PC-9 (cell line): ENCODE data around the gene ENKD1. TPM values are rescaled to one million over a fixed set of nuclear protein-coding genes. Genes with fewer than 3 reads are reported as not detected.
"Not testable (repeated sequence)": the region's sequence is repeated elsewhere in the genome, so short reads cannot be mapped to it uniquely, and the experiment has no call there.

Experiments
- BruUV-seq: library from RNA; stranded (reverse); fragments of 400-500 nt; replicated peaks from 2 replicates; lab custom pipeline; 2021; lab: Mats Ljungman, UMichigan
- CTCF ChIA-PET: fragments of 300-600 bp; sonication (Branson Sonifier 250); formaldehyde crosslinking; loops from one replicate; lab custom pipeline; 2022; ENCODE audit warnings: antibody characterized with exemption; lab: Charles Lee
- POLR2A ChIA-PET: fragments of 300-600 bp; sonication (Branson Sonifier 250); formaldehyde crosslinking; loops from one replicate; lab custom pipeline; 2022; ENCODE audit warnings: antibody characterized with exemption; ENCODE audit not compliant: unreplicated experiment; lab: Charles Lee
- DNase-seq, 2 experiments: peaks; one replicate each; pipeline versions ENCODE4 v3.0.0 to v3.0.0-alpha.2; 2015 to 2022; ENCODE audit warnings: mixed read lengths in 1 of 2
- H2AFZ ChIP-seq: fragments of 200-600 bp; sonication (generic); 2 replicates; pipeline ENCODE4 v1.8.1; 2017; ENCODE audit warnings: antibody characterized with exemption
- H3F3A ChIP-seq: fragments of 200-600 bp; sonication (generic); 2 replicates; pipeline ENCODE4 v1.8.1; 2017; ENCODE audit warnings: antibody characterized with exemption, mild to moderate bottlenecking, low read depth; ENCODE audit not compliant: insufficient read depth
- H3K27ac ChIP-seq: fragments of 200-600 bp; sonication (generic); 2 replicates; pipeline ENCODE4 v1.6.1; 2016; ENCODE audit warnings: mixed run types
- H3K27me3 ChIP-seq: fragments of 200-600 bp; sonication (generic); 2 replicates; pipeline ENCODE4 v1.6.1; 2016; ENCODE audit warnings: low read depth, mixed run types; ENCODE audit not compliant: insufficient read depth
- H3K36me3 ChIP-seq: fragments of 200-600 bp; sonication (generic); 2 replicates; pipeline ENCODE4 v1.6.1; 2016; ENCODE audit warnings: low read depth, mixed run types
- H3K4me1 ChIP-seq: fragments of 200-600 bp; sonication (generic); replicated peaks from 2 replicates; pipeline ENCODE4 v1.6.1; 2016; ENCODE audit warnings: mixed run types; ENCODE audit not compliant: insufficient read depth
- H3K4me2 ChIP-seq: fragments of 200-600 bp; sonication (generic); 2 replicates; pipeline ENCODE4 v1.6.1; 2017; ENCODE audit warnings: mixed run types
- H3K4me3 ChIP-seq: fragments of 200-600 bp; sonication (generic); 2 replicates; pipeline ENCODE4 v1.6.1; 2016; ENCODE audit warnings: mixed run types
- H3K79me2 ChIP-seq: fragments of 200-600 bp; sonication (generic); 2 replicates; pipeline ENCODE4 v1.6.1; 2017; ENCODE audit warnings: low read depth, mixed run types
- H3K9me2 ChIP-seq: fragments of 200-600 bp; sonication (generic); 2 replicates; pipeline ENCODE4 v1.8.1; 2017; ENCODE audit warnings: mild to moderate bottlenecking; ENCODE audit not compliant: insufficient read depth
- H3K9me3 ChIP-seq: fragments of 200-600 bp; sonication (generic); 2 replicates; pipeline ENCODE4 v1.8.1; 2016; ENCODE audit warnings: low read depth; ENCODE audit not compliant: insufficient read depth
- H4K20me1 ChIP-seq: fragments of 200-600 bp; sonication (generic); 2 replicates; pipeline ENCODE4 v1.8.1; 2017; ENCODE audit not compliant: insufficient read depth
- EZH2 ChIP-seq: fragments of 200-600 bp; sonication (generic); IDR thresholded peaks from 2 replicates; pipeline ENCODE4 v1.8.0; 2017; ENCODE audit warnings: antibody characterized with exemption, low read depth
- intact Hi-C: fragments of 100-400 bp; cut with micrococcal nuclease; formaldehyde crosslinking; loops from one replicate; pipeline ENCODE4 v1.10.0; 2022; ENCODE audit not compliant: unreplicated experiment
- total RNA-seq: library from RNA; stranded (reverse); gene quantifications from 2 replicates; pipeline ENCODE4 v1.2.3, GENCODE V29; 2021
- TF ChIP-seq, protein P1 (sequence below): fragments of 200-600 bp; sonication (generic); conservative IDR thresholded peaks from 2 replicates; pipeline ENCODE4 v1.6.1; 2017; ENCODE audit warnings: mixed run types, antibody characterized with exemption, mild to moderate bottlenecking, moderate library complexity

Gene ENKD1
- total RNA-seq, 1 experiment from 2014 or later: 20.8 TPM

DNA sequence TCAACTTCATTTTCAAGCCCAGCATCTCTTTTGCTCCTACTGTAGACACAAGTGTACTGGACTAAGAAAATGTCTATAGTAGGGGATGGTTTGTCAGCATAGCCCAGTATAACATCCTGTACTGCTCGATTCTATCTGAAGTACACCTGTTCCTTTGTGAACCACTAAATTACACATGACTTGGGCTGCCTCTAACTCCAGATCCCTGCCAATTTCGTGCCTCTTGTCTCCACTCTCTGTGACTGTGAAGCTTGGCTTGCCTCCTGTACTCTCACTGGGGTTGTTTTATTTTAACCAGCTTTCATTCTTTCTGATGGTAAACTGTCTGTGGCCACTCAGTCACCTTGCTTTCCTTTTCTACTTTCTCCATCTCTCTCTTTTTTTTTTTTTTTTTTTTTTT is 28.1 kb upstream of the ENKD1 start:
- H3K4me3 ChIP-seq: no peak overlapping the region
- H3K27ac ChIP-seq: no peak overlapping the region
- peaks cover 19% of the 10 kb centered on the region; the same call in 1 of the 2 replicates for H3F3A ChIP-seq
- POLR2A ChIA-PET: no interaction called here
- H3K36me3 ChIP-seq: no peaks in the 10 kb centered on the region
- H3K4me2 ChIP-seq: no peak overlapping the region
- 0 out of 2 replicates have a peak, but pooled peaks cover 4% of the 10 kb centered on the region for H3K9me3 ChIP-seq
- no peak overlapping the region for H2AFZ ChIP-seq
- CTCF ChIA-PET: no interaction called here
- no peak for TF ChIP-seq EZH2
- TF ChIP-seq, protein P1, sequence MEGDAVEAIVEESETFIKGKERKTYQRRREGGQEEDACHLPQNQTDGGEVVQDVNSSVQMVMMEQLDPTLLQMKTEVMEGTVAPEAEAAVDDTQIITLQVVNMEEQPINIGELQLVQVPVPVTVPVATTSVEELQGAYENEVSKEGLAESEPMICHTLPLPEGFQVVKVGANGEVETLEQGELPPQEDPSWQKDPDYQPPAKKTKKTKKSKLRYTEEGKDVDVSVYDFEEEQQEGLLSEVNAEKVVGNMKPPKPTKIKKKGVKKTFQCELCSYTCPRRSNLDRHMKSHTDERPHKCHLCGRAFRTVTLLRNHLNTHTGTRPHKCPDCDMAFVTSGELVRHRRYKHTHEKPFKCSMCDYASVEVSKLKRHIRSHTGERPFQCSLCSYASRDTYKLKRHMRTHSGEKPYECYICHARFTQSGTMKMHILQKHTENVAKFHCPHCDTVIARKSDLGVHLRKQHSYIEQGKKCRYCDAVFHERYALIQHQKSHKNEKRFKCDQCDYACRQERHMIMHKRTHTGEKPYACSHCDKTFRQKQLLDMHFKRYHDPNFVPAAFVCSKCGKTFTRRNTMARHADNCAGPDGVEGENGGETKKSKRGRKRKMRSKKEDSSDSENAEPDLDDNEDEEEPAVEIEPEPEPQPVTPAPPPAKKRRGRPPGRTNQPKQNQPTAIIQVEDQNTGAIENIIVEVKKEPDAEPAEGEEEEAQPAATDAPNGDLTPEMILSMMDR: no peak
- H4K20me1 ChIP-seq: no peaks in the 10 kb centered on the region
- no peaks in the 10 kb centered on the region for H3K9me2 ChIP-seq
- intact Hi-C loops: no loop called here
- DNase-seq: no peak
- peaks cover 23% of the 10 kb centered on the region for H3K4me1 ChIP-seq
- H3K79me2 ChIP-seq: peaks cover 17% of the 10 kb centered on the region; the same call in 1 of the 2 replicates
- no peaks in the 10 kb centered on the region for H3K27me3 ChIP-seq
- BruUV-seq: no TSS peak

GRCh38 chr16:67693517-67694285 is 27.2 kb upstream of the ENKD1 start:
- H3K36me3 ChIP-seq, H3K9me2 ChIP-seq, H4K20me1 ChIP-seq, intact Hi-C loops, H3K9me3 ChIP-seq, H3K4me2 ChIP-seq, BruUV-seq, POLR2A ChIA-PET, H2AFZ ChIP-seq, H3K27ac ChIP-seq, H3K4me3 ChIP-seq, CTCF ChIA-PET, H3K27me3 ChIP-seq: not testable (repeated sequence)
- Histone ChIP-seq H3K79me2 (peaks cover 14% of the 10 kb centered on the region; the same call in 1 of the 2 replicates), H3F3A (peaks cover 19% of the 10 kb centered on the region; the same call in 1 of the 2 replicates), H3K4me1 (peaks cover 23% of the 10 kb centered on the region)
- peak in 1 of 2 experiments; percentile 40 for DNase-seq

- Histone ChIP-seq H3F3A (peaks cover 3% of the 10 kb centered on the region; the same call in 1 of the 2 replicates), H3K79me2 (no peaks in the 10 kb centered on the region), H4K20me1 (no peaks in the 10 kb centered on the region), H3K4me1 (no peaks in the 10 kb centered on the region), H3K27ac (no peak overlapping the region), H3K9me2 (no peaks in the 10 kb centered on the region), H2AFZ (no peak overlapping the region), H3K9me3 (no peaks in the 10 kb centered on the region), H3K36me3 (no peaks in the 10 kb centered on the region), H3K27me3 (no peaks in the 10 kb centered on the region), H3K4me3 (no peak overlapping the region), H3K4me2 (no peak overlapping the region)
- intact Hi-C loops: no loop called here
- BruUV-seq: no TSS peak
- POLR2A ChIA-PET: no interaction called here
- CTCF ChIA-PET: no interaction called here
- TF ChIP-seq, protein P1: no peak
- no peak for TF ChIP-seq EZH2
- no peak for DNase-seq
Measured at GRCh38 chr16:67685388-67686112, 19.0 kb upstream of the ENKD1 start.
